ENCODE data around the gene CDC40.
"Not testable (repeated sequence)": the region's sequence is repeated elsewhere in the genome, so short reads cannot be mapped to it uniquely, and the experiment has no call there.

CDC40 gene

DNA sequence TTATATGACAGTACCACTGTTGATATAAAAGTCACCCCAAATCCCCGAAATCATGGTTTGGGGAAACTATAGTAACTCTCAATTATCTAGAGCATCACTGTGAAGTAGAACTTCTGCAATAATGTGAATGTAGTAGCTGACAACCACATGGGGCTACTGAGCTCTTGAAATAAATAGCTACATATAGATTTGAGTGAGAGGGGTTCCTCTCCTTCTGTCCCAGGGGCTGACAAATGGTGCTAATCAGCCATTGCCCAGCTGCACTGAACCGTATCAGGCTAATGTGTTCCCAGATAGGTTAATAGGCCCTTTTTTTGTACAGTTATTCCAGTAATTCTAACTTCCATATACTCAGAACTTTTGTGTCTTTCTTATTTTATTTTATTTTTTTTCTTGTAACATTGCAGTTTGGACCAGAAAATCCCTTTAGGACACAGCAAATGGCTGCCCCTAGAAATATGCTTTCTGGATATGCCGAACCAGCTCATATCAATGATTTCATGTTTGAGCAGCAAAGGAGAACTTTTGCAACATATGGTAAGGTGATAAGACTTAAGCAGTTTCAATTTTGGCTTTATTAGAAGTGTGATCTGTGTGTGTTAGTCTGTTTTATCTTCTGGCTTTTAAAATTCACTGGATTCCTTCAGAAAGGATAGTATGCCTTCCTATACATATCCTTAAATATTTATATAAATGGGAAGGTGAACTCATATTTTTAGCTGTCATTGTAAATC, 21.1 kb downstream of the CDC40 start:
- DNase-seq (ENCODE audit: low read depth in 2 of 2) = no peak

DNA sequence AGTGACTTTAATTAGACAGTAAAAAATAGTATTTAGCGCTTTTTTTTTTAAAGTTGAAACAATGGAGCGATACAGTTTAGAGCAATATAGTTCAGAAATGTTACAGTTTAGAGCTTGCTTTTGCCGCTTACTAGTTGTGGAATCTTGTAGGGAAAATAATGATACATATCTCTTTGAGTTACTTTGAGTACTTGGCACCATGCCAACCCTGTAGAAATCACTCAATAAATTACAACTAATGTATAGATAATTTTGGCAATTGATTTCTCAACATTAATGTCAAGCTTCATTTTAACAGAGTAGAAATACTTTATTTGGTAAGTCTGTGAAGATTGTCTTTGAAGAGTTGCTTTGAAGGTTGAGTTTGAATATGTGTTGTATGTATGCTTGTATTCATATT, 27.4 kb downstream of the CDC40 start:
- no peak for DNase-seq (ENCODE audit: low read depth in 2 of 2)

DNA sequence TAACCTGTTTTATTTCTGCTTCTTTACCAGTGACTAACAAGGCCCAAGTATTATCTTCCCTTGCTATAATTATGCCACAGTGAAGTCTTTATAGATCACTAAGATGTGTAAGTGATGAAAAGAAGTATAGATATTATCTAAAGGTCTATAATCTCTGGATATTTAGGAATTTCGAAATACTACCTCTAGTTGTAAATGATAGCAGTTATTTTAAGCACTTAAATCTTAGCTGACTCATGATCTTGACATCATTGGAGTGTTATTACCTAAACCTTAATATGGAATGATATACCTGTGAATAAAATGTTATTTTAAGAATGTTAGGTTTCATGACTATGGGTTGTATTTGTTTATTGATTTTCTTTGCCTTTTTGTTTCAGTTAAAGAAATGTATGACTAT, 31.5 kb downstream of the CDC40 start:
- no peak for DNase-seq (ENCODE audit: low read depth in 2 of 2)

DNA sequence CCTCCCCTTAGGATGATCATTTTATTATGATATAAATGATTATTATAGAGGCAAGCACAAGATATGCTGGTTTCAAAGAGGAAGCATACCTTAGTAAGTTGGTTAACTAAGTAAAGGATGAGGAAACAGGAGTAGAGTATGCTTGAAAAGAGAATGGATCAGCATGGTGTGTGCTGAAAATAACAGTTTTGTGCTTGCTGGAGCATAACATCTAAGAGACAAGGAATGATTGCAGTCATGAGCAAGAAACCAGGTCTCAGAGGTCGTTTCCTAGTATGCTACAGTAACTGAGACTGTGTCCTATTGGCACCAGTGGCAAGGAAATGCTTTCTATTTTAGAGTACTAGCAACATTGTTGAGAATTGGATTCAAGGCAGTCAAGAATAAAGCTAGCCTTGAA, 34.1 kb downstream of the CDC40 start:
- DNase-seq (ENCODE audit: low read depth in 2 of 2) = no peak

DNA sequence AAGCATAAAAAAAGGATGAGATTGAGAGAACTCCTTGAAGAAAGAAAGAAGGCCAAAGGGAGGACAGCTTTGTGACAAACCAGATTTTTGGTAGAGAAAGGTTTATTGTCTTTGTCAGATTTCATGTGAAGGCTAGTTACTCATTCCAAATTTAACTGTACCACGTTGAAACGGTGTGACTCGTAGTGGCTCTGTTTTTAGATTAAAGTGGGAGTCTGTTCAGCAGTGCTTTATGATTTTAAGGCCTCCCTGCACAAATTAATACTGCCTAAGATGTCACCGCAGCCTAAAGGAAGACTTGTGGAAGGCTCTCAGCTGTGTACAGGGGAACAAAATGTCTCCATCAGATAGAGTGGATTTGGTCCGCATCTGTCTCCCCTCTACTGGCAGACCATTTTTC, 35.9 kb downstream of the CDC40 start:
- no peak for DNase-seq (ENCODE audit: low read depth in 2 of 2)

DNA sequence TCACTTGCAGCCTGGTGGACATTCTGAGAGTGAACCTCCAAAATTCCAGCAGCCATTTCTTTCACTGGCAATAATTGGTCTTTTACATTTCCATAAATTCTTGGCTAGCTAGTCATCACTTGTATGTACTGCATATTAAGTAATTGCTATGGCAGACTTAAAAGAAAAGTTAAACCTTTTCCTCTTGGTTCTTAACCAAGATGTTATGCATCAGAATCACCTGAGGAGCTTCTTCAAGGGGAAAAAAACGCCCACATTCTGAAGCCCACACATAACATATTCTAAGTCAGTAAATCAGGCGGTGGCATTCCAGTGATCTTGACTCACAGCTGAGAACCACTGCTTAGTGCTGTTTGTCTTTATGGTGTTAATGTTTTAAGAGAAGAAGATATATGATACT, 37.0 kb downstream of the CDC40 start:
- peak in 1 of 2 donors; percentile 2 for DNase-seq (ENCODE audit: low read depth in 2 of 2)

DNA sequence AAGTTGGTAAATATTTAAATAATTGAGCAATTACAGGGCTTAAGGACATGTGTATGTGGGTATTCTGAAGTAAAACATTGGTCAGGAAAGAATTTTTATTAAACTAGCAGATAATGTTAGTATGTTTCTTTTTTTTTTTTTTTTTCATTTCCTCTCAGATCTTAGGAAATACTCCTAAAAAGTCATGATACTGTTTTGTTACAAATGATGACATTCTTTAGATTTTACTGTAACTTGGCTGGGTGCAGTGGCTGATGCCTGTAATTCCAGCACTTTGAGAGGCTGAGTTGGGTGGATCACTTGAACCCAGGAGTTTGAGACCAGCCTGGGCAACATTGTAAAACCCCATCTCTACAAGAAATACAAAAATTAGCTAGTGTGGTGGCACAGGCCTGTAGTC, 41.5 kb downstream of the CDC40 start:
- no peak for DNase-seq (ENCODE audit: low read depth in 2 of 2)

DNA sequence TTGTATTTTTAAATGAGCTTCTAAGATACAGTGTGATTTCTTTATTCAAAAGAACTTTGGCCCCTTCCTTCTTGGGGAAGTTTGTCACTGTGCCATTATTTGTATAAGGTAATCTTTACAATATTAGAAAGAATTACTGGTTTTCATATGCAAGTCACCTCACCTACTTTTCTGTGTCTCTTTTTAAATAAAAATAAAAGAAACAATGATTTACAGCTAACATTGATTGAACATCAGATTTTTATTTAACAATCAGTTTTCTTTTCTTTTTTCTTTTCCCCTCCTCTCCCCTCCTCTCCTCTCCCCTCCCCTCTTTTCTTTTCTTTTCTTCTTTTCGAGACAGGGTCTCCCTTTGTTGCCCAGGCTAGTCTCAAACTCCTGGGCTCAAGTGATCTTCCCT, 46.0 kb downstream of the CDC40 start:
- DNase-seq (ENCODE audit: low read depth in 2 of 2) = no peak

DNA sequence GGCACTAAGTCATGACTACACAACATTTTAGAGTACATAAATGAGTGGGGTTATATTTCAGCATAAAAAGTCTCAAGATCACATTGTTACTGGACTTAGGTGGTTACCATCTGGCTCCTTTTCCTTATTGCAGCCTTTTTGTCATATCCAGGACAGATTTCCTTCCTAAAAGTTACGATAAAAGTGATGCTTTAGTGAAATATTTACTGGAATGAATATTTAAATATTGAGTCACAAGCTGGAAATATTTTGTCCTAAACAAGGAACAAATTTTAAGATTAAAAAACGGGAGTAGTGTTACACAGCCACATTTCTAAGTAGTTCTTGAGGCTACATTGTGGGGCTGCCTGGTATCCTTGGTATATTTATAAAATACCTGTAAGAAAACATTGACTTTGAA, 52.2 kb downstream of the CDC40 start:
- DNase-seq (ENCODE audit: low read depth in 2 of 2) = no peak

DNA sequence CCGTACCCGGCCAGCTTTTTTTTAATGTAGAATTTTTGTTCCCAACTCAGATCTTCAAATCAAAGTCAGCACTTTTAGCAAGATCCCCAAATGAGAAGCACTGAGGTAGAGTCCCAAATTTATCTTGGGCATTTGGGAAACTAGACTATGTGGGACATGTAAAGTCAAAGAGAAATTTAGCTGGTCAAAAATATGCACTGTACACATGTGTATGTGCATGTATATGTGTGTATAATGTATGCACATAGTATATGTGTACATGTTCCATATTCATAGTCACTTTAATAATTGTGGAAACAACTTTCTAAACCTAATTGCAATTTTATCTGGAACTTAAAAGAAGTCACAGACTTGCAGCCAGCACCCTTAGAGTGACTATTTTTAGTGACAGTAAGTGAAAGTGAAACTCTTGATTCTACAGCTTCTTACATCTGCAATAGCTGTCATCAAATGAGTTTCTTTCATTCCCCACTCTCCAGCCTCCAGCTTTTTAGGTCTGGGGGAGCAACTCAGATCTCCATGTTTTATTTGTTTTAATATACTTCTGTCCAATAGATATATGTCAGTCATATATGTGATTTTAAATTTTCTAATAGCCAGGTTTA, 53.6 kb downstream of the CDC40 start:
- DNase-seq (ENCODE audit: low read depth in 2 of 2) = no peak

DNA sequence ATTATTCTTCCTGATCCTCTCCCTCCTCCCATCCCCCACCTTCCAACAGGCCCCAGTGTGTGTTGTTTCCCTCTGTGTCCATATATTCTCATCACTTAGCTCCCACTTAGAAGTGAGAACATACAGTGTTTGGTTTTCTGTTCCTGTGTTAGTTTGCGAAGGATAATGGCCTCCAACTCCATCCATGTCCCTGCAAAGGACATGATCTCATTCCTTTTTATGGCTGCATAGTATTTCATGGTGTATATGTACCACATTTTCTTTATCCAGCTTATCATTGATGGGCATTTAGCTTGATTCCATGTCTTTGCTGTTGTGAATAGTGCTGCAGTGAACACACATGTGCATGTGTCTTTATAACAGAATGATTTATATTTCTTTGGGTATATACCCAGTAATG, 55.8 kb downstream of the CDC40 start:
- not testable (repeated sequence) for DNase-seq (ENCODE audit: low read depth in 2 of 2)

DNA sequence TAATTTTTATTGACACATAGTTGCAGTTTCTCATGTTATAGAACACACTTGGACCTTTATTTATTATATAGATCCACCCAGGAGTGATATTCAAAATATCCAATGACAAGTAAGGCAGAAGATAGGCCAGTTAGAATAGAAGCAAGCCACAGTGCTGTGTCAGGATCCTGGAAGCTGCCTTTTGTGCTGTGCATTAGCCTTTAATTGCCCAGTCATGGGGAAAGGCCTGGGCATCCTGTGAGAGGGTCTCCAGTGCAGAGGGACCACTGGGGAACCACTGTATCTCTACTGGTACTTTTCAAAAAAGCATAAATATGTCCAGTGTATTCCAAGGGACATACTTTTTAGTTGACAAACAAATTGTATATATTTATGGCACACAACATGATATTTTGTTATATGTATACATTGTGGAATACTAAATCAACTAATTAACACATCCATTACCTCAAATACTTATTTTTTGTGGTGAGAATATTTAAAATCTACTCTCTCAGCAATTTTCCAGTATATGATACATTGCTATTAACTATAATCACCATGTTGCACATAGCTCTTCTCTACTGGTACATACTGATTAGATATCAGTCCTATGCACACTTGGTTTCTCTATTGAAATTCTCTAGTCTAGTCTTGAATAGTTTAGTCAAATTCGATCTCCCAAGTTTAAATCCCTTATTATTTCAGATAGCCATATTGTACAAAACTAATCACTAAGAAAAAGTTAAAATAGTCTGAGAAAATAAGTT, 59.5 kb downstream of the CDC40 start:
- no peak for DNase-seq (ENCODE audit: low read depth in 2 of 2)

DNA sequence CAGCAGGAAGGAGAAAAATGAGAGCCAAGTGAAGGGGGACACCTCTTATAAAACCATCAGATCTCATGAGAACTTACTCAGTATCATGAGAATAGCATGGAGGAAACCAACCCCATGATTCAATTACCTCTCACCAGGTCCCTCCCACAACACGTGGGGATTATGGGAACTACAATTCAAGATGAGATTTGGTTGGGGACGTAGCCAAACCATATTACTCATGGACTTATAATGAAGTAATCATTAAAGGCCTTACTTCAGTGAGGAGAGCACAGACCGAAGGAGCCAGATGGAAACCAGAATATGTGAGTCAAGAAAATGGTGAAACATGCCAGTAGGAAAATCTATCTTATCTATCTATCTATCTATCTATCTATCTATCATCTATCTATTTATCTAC, 64.4 kb downstream of the CDC40 start:
- not testable (repeated sequence) for DNase-seq (ENCODE audit: low read depth in 2 of 2)

DNA sequence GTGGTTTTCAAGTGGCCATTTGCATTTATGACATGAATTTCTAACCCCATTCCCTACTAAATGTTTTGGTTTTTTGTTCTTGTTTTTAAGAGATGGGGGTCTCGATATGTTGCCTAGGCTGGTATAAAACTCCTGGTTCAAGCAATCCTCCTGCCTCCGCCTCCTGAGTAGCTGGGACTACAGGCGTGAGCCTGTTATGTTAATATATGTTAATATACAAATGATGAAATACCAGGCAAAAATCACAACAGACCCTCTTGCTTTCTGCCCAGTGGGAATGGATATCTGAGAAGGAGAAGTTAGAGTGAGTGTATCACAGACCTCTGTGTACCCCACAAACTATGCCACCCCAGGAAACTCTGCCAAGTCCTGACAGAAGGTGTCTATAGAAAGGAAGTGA, 66.2 kb downstream of the CDC40 start:
- no peak for DNase-seq (ENCODE audit: low read depth in 2 of 2)

DNA sequence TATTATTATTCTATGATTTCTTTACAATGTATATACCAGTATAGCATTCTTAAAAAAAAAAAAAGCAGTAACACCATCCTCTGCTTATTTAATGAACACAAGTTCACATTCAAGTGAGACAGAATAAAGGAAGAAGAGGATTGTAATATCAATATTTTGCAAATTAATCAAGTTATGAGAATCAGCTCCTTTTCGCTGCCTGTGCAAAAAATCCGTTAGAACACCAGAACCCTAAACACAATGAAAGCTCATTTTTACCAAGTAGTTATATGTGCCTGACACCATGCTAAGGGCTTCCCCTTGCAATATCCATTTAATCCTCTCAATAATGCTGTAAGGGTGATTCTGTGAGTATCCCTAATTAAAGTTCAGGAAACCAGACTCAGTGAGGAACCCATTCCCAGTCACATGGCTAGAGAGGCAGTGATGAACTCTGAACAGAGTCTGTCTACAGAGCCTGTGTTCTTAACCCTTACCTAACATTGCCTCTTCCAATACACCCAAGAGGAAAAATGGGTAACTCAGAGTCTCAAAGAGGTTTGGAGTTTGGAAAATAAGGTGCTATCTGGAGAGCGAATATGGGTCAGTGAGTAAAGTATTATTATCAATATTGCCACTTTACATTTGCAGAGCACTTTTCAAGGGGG, 66.8 kb downstream of the CDC40 start:
- no peak for DNase-seq (ENCODE audit: low read depth in 2 of 2)

DNA sequence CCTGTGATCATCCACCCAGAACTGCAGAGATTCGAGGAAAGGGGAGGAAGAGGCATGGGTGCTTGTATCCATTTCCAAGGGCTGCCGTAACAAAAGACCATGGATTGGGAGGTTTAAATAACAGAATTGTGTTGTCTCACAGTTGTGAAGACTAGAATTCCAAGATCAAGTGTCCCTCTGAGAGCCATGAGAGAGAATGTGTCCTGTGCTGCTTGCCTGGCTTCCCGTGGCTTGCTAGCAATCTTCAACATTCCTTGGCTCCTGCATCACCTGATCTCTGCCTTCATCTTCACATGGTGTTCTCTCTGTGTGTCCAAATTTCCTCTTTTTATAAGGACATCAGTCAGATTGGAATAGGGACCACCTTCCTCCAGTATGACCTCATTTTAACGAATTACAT, 69.8 kb downstream of the CDC40 start:
- DNase-seq (ENCODE audit: low read depth in 2 of 2) = no peak

DNA sequence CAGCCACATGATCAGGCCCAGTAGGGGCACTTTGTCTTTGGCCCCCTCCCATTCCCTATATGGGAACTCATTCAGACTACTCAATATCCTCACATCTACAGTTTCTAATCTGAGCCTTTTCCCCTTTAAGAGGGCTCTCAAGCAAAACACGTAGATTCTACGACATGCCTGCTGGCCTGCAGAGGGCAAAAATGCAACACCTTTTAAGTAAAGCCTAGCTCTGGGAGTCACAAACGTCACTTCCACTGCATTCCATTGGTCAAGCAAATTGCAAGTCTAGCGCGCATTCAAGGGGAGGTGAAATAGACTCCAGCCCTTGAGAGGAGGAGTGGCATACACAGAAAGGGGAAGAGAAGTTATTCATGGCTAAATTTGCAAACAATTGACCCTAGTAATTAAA, 70.6 kb downstream of the CDC40 start:
- no peak for DNase-seq (ENCODE audit: low read depth in 2 of 2)

DNA sequence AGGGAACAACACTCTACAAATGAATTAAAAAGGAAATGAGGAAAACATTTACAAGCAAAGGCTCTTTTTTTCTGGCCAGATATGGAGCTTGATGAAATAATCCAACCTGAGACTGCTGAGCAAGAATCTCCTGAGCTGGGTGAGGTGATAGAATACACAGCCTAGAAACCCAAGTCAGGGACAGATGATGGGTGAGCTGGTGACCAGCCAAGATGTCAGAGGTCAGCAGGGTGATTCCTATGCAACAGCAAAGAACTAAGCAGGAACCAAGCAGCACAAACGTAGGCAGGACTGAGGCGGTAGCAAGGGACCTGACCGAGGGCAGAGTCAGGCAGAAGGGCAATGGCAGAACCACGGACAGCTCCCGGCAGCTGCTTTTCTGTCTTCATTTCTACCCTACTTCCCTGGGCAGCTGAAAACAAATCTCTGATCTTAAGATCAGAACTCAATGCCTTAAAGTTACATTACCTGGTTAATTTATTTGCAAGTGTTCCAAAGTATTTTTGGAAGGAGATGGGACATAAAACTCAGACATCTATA, 75.1 kb downstream of the CDC40 start:
- no peak for DNase-seq (ENCODE audit: low read depth in 2 of 2)

DNA sequence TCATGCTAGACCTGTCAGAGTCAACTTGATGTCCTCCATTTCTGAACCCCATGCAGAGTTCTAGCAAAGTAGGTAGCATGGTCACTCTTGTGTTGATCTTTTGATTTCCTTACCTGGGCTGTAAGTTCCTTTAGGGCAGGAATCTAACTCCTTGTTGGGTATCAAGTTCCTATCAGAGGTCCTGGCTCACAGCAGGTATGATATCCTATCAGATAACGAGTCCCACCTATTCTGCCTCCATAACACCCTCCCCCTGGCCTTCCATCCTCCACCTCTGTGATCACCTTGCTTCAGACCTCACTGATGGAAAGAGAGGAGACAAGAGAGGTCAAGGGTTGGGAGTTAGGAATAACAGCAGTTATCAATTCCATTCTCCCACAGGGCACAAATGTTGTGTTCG, 76.1 kb downstream of the CDC40 start:
- DNase-seq (ENCODE audit: low read depth in 2 of 2) = no peak

DNA sequence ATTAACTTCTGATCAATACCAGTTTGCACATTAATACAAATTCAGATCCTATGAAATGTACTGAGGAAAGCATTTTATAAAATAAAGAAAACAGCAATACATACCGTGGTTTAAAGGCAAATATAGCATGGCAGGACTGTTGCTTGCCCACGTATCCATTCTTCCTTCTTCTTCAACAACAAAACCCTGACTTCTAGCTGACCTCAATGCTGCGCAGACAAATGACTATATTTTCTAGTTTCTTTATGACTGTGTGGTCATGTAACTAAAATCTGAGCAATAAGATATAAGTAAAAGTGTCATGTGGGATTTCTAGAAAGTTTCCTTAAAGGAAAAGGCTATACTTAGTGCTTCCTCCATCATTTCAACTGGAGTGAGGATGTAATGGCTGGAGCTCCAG, 85.0 kb downstream of the CDC40 start:
- no peak for DNase-seq (ENCODE audit: low read depth in 2 of 2)

DNA sequence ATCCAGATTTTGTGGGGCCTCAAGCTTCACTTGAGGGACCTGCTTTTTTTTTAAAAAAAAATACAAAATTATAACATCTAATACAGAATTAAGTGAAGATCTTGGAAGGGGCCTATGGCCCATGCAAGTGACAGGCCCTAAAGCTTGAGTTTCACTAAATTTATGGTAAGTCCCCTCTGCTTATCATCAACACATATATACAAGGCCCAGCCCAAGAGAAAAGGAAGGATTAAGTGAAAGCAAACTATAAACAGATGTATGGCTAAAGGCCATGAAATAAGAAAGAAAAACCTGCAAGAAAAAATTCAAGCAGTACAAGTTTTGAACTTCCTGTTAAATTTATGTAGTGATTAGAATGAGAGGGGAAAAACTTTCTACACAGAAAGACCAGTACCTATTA, 86.8 kb downstream of the CDC40 start:
- no peak for DNase-seq (ENCODE audit: low read depth in 2 of 2)

DNA sequence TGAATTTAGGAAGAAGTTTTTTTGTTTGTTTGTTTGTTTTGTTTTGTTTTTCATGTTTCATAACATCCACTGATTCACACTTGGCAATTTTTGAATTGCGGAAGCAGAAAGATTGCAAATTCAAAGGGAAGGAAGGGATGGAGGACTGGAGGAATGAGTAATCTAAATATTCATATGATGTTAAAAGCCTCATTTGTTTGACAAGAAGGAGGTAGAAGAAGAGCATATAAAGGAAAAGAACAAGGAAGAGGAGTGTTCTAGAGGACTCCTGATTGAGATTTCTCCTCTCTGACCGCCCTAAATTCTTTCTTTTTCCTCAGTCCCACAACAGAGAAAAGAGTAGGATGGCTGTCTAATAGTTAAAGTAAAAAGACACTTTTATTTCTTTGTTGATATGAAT, 89.4 kb downstream of the CDC40 start:
- no peak for DNase-seq (ENCODE audit: low read depth in 2 of 2)
